Endothelial cell (in vitro differentiated cells): ENCODE measurements around the gene PES1. TPM values are rescaled to one million over a fixed set of nuclear protein-coding genes. Genes with fewer than 3 reads are reported as not detected.

Source experiments
- DNase-seq: peaks from one replicate; pipeline ENCODE4 v3.0.0; 2021; ENCODE audit warnings: low spot score
- H3K27ac Mint-ChIP-seq: one replicate; pipeline ENCODE4 v1.8.0; 2021; ENCODE audit warnings: mixed read lengths, inconsistent platforms; ENCODE audit not compliant: unreplicated experiment
- H3K27me3 Mint-ChIP-seq: one replicate; pipeline ENCODE4 v1.8.0; 2021; ENCODE audit warnings: mild to moderate bottlenecking, moderate library complexity, mixed read lengths, inconsistent platforms; ENCODE audit not compliant: unreplicated experiment
- H3K36me3 Mint-ChIP-seq: one replicate; pipeline ENCODE4 v1.8.0; 2021; ENCODE audit warnings: mild to moderate bottlenecking, low read depth, mixed read lengths, inconsistent platforms; ENCODE audit not compliant: unreplicated experiment
- H3K4me1 Mint-ChIP-seq: one replicate; pipeline ENCODE4 v1.8.0; 2021; ENCODE audit warnings: mild to moderate bottlenecking, mixed read lengths, inconsistent platforms; ENCODE audit not compliant: unreplicated experiment
- H3K4me3 Mint-ChIP-seq: one replicate; pipeline ENCODE4 v1.8.0; 2021; ENCODE audit warnings: mild to moderate bottlenecking, mixed read lengths, inconsistent platforms; ENCODE audit not compliant: unreplicated experiment
- H3K9me3 Mint-ChIP-seq: one replicate; pipeline ENCODE4 v1.8.0; 2021; ENCODE audit warnings: mixed read lengths, inconsistent platforms; ENCODE audit not compliant: unreplicated experiment
- total RNA-seq: library from RNA; stranded (reverse); fragmentation: NEBNext Ultra II Directional; extraction: Animal tissue kit (Norgen Biotek cat#: 25700); gene quantifications from one replicate; pipeline ENCODE4 v1.2.1, GENCODE V29; 2021; ENCODE audit not compliant: unreplicated experiment
- TF ChIP-seq, protein P1 (sequence below): fragments of 200-600 bp; sonication (generic); IDR thresholded peaks from one replicate; pipeline ENCODE4 v1.5.0; 2021; ENCODE audit warnings: antibody characterized with exemption; ENCODE audit not compliant: unreplicated experiment

Gene PES1
- total RNA-seq, 1 donor from 2014 or later, result 84.0 TPM

DNA sequence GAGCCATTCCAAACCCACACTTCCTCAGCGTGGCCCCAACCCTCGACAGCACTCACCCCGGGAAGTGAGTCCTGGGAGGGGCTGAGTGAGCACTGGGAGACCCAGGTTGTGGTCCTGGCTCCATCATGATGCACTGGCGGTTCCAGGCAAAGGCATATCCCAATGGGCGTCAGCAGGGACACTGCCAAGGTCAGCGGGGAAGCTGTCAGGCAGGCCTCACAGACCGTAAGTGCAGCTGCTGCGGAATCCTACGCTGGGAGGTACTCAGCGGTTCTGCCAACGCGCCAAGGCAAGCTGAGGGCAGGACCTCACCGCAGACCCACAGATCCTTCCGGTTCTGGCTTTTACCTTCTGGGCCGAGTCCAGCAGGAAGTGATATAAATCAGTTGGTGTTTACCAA, 15.9 kb downstream of the PES1 start:
- H3K36me3 Mint-ChIP-seq, result peaks cover 30% of the 10 kb centered on the region
- peaks cover 2% of the 10 kb centered on the region for H3K4me1 Mint-ChIP-seq
- H3K27me3 Mint-ChIP-seq, result peaks cover 9% of the 10 kb centered on the region
- DNase-seq, result no peak
- TF ChIP-seq, protein P1, sequence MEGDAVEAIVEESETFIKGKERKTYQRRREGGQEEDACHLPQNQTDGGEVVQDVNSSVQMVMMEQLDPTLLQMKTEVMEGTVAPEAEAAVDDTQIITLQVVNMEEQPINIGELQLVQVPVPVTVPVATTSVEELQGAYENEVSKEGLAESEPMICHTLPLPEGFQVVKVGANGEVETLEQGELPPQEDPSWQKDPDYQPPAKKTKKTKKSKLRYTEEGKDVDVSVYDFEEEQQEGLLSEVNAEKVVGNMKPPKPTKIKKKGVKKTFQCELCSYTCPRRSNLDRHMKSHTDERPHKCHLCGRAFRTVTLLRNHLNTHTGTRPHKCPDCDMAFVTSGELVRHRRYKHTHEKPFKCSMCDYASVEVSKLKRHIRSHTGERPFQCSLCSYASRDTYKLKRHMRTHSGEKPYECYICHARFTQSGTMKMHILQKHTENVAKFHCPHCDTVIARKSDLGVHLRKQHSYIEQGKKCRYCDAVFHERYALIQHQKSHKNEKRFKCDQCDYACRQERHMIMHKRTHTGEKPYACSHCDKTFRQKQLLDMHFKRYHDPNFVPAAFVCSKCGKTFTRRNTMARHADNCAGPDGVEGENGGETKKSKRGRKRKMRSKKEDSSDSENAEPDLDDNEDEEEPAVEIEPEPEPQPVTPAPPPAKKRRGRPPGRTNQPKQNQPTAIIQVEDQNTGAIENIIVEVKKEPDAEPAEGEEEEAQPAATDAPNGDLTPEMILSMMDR, result no peak
- no peaks in the 10 kb centered on the region for H3K9me3 Mint-ChIP-seq
- no peak overlapping the region for H3K4me3 Mint-ChIP-seq
- no peak overlapping the region for H3K27ac Mint-ChIP-seq

DNA sequence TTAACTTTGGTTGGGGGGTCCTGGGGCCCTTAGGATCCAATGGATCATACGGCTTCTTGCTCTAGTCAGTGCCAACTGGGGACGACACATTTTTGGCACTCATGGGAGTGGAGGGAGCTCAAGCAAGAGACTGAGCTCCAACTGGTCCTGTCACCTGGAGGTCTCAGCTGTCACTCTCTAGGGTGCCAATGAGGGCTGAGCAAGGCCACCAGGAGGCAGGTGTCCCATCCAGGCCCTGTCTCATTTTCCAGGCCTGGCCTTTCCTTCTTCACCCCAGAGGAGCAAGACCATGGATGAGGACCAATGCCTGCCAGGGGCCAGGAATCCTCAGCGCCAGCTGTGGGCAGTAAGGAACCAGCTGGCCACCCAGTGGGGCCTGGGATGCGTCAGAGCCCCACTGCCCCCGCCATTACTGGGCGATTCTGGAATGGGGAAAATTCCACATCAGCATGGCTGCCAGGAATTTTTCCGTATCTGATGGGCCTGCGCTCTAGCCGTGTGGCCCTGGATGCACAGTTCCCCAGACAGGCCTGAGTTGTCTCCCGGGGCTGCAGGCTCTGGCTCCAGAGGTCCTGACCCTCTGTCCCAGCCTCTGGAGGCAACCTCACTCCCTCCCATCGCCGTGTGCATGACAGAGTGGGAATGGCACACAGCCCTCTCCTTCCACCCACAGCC, 16.6 kb downstream of the PES1 start:
- peaks cover 2% of the 10 kb centered on the region for H3K4me1 Mint-ChIP-seq
- no peaks in the 10 kb centered on the region for H3K9me3 Mint-ChIP-seq
- H3K4me3 Mint-ChIP-seq, result peak overlapping the region; percentile 86
- peaks cover 24% of the 10 kb centered on the region for H3K36me3 Mint-ChIP-seq
- DNase-seq, result no peak
- TF ChIP-seq, protein P1, result no peak
- peaks cover 9% of the 10 kb centered on the region for H3K27me3 Mint-ChIP-seq
- H3K27ac Mint-ChIP-seq, result no peak overlapping the region

DNA sequence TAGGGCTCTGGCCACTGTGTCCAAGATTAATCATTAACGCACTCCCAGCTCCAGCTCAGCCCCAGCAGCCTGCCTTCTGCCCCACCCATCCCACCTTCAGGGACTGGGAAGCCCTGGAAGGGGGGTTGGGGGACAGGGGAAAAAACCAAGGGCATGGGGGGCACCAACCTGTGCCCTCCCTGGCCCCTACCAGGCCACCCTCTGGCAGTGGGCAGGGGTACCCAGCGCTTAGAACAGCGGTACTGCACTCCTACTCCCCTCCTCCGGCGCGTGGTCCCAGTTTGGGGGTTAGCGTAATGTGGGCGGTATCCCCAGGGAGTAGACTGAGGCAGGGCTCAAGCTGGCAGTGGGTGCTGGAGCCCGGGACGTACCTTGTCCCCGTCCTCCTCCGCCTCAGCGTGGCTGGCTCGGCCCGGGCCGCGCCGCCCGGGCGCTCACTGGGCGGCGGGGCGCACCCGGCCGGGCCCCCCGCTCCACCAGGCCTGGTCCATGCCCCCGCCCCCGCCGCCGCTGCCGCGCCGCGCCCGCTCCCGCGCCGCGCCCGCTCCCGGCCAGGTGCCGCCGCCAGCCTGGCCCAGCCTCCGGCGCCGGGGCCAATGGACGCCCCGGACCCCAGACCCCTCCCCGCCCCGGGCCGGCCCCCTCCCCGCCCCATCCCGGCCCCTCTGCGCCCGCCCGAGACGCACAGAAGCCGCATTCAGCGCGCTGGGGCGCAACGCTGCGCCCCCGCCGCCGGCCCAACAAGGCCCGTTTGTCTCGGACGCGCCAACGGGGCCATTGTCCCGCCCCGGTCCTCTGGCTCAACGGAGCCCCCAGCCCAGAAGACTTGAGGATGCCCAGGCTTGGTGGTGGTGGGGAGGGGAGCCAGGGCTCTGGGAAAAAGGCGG, 17.4 kb downstream of the PES1 start, which contains the start of gene GAL3ST1:
TSS of gene GAL3ST1 (minus strand) at position 571 of the 887 bp plus-strand sequence. CDS start 17,273 bp downstream, outside the sequence.
- TF ChIP-seq, protein P1, result no peak
- Mint-ChIP-seq H3K9me3 (no peaks in the 10 kb centered on the region), H3K4me3 (peak within 1 kb of the TSS; percentile 86), H3K27me3 (peaks cover 9% of the 10 kb centered on the region), H3K27ac (no peak within 1 kb of the TSS), H3K4me1 (peaks cover 2% of the 10 kb centered on the region), H3K36me3 (peaks cover 18% of the 10 kb centered on the region)
- no peak for DNase-seq

- no peak overlapping the region for H3K27ac Mint-ChIP-seq
- TF ChIP-seq, protein P1, result no peak
- no peaks in the 10 kb centered on the region for H3K4me1 Mint-ChIP-seq
- H3K9me3 Mint-ChIP-seq, result no peaks in the 10 kb centered on the region
- peaks cover 11% of the 10 kb centered on the region for H3K36me3 Mint-ChIP-seq
- no peak overlapping the region for H3K4me3 Mint-ChIP-seq
- peaks cover 9% of the 10 kb centered on the region for H3K27me3 Mint-ChIP-seq
- no peak for DNase-seq
These were observed 18.1 kb downstream of the PES1 start for GRCh38 chr22:30573594-30574094.
